Right renal cortex interstitium (tissue), 3 donors: ENCODE data around the gene ARGFX. TPM values are rescaled to one million over a fixed set of nuclear protein-coding genes. Genes with fewer than 3 reads are reported as not detected.
"Not testable (repeated sequence)": the region's sequence is repeated elsewhere in the genome, so short reads cannot be mapped to it uniquely, and the experiment has no call there.

Experiments
- DNase-seq, 3 donors: peaks; one replicate each; pipeline ENCODE4 v3.0.0-alpha.2; 2013; ENCODE audit warnings: low read depth in 3 of 3, low spot score in 2 of 3
- polyA plus RNA-seq, 3 donors: library from polyadenylated mRNA; unstranded; fragments of 120-200 nt; gene quantifications; one replicate each; pipeline ENCODE4 v1.2.1, GENCODE V29; 2013; ENCODE audit not compliant: insufficient read length in 3 of 3

Gene ARGFX
- polyA plus RNA-seq, 3 donors = not detected

GRCh38 chr3:121598564-121598963 lies 30.8 kb downstream of the ARGFX start:
- DNase-seq = no peak

GRCh38 chr3:121599900-121600299 lies 32.2 kb downstream of the ARGFX start:
- not testable (repeated sequence) for DNase-seq

- no peak for DNase-seq
Observed at GRCh38 chr3:121601212-121601812, 33.6 kb downstream of the ARGFX start.

GRCh38 chr3:121604759-121605158 lies 37.0 kb downstream of the ARGFX start:
- DNase-seq = no peak

GRCh38 chr3:121606106-121606505 lies 38.4 kb downstream of the ARGFX start:
- DNase-seq = no peak

Other genes with a start within 250 kb of the ARGFX start
- 1 to 10 TPM; 4.9 to 6.8 (median 5.9) TPM for gene POLQ, start 22.0 kb upstream of the ARGFX start, polyA plus RNA-seq
- gene FBXO40, start 25.4 kb downstream of the ARGFX start, polyA plus RNA-seq = under 1 TPM; 0.03 to 0.07 (median 0.06) TPM
- gene HCLS1, start 93.0 kb downstream of the ARGFX start, polyA plus RNA-seq = 1 to 10 TPM; 7.3 to 8.0 (median 7.4) TPM
- 10 to 100 TPM; 78.3 to 90.9 (median 81.7) TPM for gene GOLGB1, start 181.8 kb downstream of the ARGFX start, polyA plus RNA-seq